Measurements from ENCODE around the gene GPX7.

The GPX7 gene

GRCh38 chr1:52588535-52588934 lies 13.6 kb upstream of the GPX7 start:
- no peak for DNase-seq

GRCh38 chr1:52590266-52590665 lies 11.9 kb upstream of the GPX7 start:
- DNase-seq, result no peak

GRCh38 chr1:52592637-52593323 lies 9.4 kb upstream of the GPX7 start:
- no peak for DNase-seq

- DNase-seq, result no peak
Observed at GRCh38 chr1:52593495-52593894, 8.7 kb upstream of the GPX7 start.

- DNase-seq, result no peak
Observed at GRCh38 chr1:52595061-52595460, 7.1 kb upstream of the GPX7 start.

- DNase-seq, result no peak
Observed at GRCh38 chr1:52597912-52598311, 4.3 kb upstream of the GPX7 start.

GRCh38 chr1:52598729-52599128 lies 3.4 kb upstream of the GPX7 start:
- no peak for DNase-seq

GRCh38 chr1:52599236-52599635 lies 2.9 kb upstream of the GPX7 start:
- DNase-seq, result no peak

GRCh38 chr1:52600533-52601179 lies 1.5 kb upstream of the GPX7 start:
- no peak for DNase-seq

- DNase-seq, result peak; percentile 6
Observed at GRCh38 chr1:52601519-52601918, 652 bp upstream of the GPX7 start.

GRCh38 chr1:52602856-52603600 lies 857 bp downstream of the GPX7 start:
- peak; percentile 36 for DNase-seq

- no peak for DNase-seq
Observed at GRCh38 chr1:52603630-52604029, 1.5 kb downstream of the GPX7 start.

GRCh38 chr1:52604063-52604770 lies 2.0 kb downstream of the GPX7 start:
- DNase-seq, result no peak

- DNase-seq, result no peak
Observed at GRCh38 chr1:52613636-52614373, 11.6 kb downstream of the GPX7 start.

GRCh38 chr1:52614671-52615070 lies 12.5 kb downstream of the GPX7 start:
- no peak for DNase-seq

- DNase-seq, result no peak
Observed at GRCh38 chr1:52615489-52616042, 13.4 kb downstream of the GPX7 start.

- DNase-seq, result no peak
Observed at GRCh38 chr1:52621950-52622349, 19.8 kb downstream of the GPX7 start.

- no peak for DNase-seq
Observed at GRCh38 chr1:52623812-52624211, 21.6 kb downstream of the GPX7 start.

GRCh38 chr1:52627028-52627427 lies 24.9 kb downstream of the GPX7 start:
- no peak for DNase-seq

- no peak for DNase-seq
Observed at GRCh38 chr1:52628614-52629324, 26.6 kb downstream of the GPX7 start.

GRCh38 chr1:52629325-52629643 lies 27.1 kb downstream of the GPX7 start:
- DNase-seq, result no peak

GRCh38 chr1:52629667-52630066 lies 27.5 kb downstream of the GPX7 start:
- no peak for DNase-seq

All from stimulated activated CD4-positive, alpha-beta T cell treated with anti-CD3 and anti-CD28 coated beads, Interleukin-15, amount 100 ng/mL, for 24 hours (primary cell).